HG02852 (cell line): ENCODE data around the gene POLA2.
A peak's percentile ranks its signal among the peaks of the same experiment; 100 is the strongest.
"Not testable (repeated sequence)": the region's sequence is repeated elsewhere in the genome, so short reads cannot be mapped to it uniquely, and the experiment has no call there.

Experiments
- ATAC-seq: cut with Tn5 transposase; IDR thresholded peaks from one replicate; pipeline ENCODE4 v1.9.1; 2021; ENCODE audit warnings: mild to moderate bottlenecking, moderate library complexity; ENCODE audit not compliant: unreplicated experiment

Gene POLA2

GRCh38 chr11:65261591-65262380 lies at the start of gene POLA2:
POLA2 (plus strand) TSS chr11:65261962; CDS start chr11:65262293, 331 bp downstream.
- ATAC-seq, result peak; percentile 79

GRCh38 chr11:65212226-65212801 lies 49.4 kb upstream of the POLA2 start:
- ATAC-seq, result no peak

GRCh38 chr11:65213322-65214211 lies 48.2 kb upstream of the POLA2 start:
- ATAC-seq, result no peak

- no peak for ATAC-seq
These were observed 47.4 kb upstream of the POLA2 start for GRCh38 chr11:65214212-65214845.

GRCh38 chr11:65215441-65216076 lies 46.2 kb upstream of the POLA2 start:
- no peak for ATAC-seq

GRCh38 chr11:65216830-65217229 lies 44.9 kb upstream of the POLA2 start:
- no peak for ATAC-seq

GRCh38 chr11:65217441-65218423 lies 44.0 kb upstream of the POLA2 start:
- ATAC-seq, result no peak

GRCh38 chr11:65218446-65218845 lies 43.3 kb upstream of the POLA2 start:
- ATAC-seq, result no peak

- ATAC-seq, result no peak
These were observed 41.9 kb upstream of the POLA2 start for GRCh38 chr11:65219930-65220213.

- no peak for ATAC-seq
These were observed 40.7 kb upstream of the POLA2 start for GRCh38 chr11:65221026-65221425.

- no peak for ATAC-seq
These were observed 38.8 kb upstream of the POLA2 start for GRCh38 chr11:65223011-65223410.

GRCh38 chr11:65224930-65225278 lies 36.9 kb upstream of the POLA2 start:
- ATAC-seq, result no peak

- ATAC-seq, result no peak
These were observed 36.3 kb upstream of the POLA2 start for GRCh38 chr11:65225279-65226102.

- ATAC-seq, result no peak
These were observed 35.7 kb upstream of the POLA2 start for GRCh38 chr11:65226103-65226442.

GRCh38 chr11:65227879-65228278 lies 33.9 kb upstream of the POLA2 start:
- no peak for ATAC-seq

GRCh38 chr11:65236194-65237059 lies 25.3 kb upstream of the POLA2 start:
- ATAC-seq, result no peak

- ATAC-seq, result not testable (repeated sequence)
These were observed 23.5 kb upstream of the POLA2 start for GRCh38 chr11:65238302-65238701.

- no peak for ATAC-seq
These were observed 20.6 kb upstream of the POLA2 start for GRCh38 chr11:65241134-65241533.
